Neural cell (in vitro differentiated cells): ENCODE results near the gene BLOC1S1. TPM values are rescaled to one million over a fixed set of nuclear protein-coding genes. Genes with fewer than 3 reads are reported as not detected.
A peak's percentile ranks its signal among the peaks of the same experiment; 100 is the strongest.

Source experiments
- H2AFZ ChIP-seq: fragments of 200-600, 300-800 bp; sonication (generic), shearing (Covaris generic); 2 replicates; pipeline ENCODE4 v1.6.0; 2014; ENCODE audit warnings: low read depth, mild to moderate bottlenecking, antibody characterized with exemption, low read length, moderate library complexity
- H3F3A ChIP-seq: fragments of 200-600 bp; shearing (Covaris generic); 2 replicates; pipeline ENCODE4 v1.6.1; 2016; ENCODE audit warnings: mild to moderate bottlenecking, moderate library complexity, mixed read lengths, antibody characterized with exemption, low read length; ENCODE audit not compliant: insufficient read depth, poor library complexity, severe bottlenecking
- H3K27ac ChIP-seq: fragments of 200-600, 300-800 bp; sonication (generic), shearing (Covaris generic); 2 replicates; pipeline ENCODE4 v1.5.1; 2014; ENCODE audit warnings: mild to moderate bottlenecking, low read length, moderate library complexity
- H3K27me3 ChIP-seq: fragments of 300-800, 200-600 bp; sonication (generic), shearing (Covaris generic); 2 replicates; pipeline ENCODE4 v1.6.0; 2014; ENCODE audit warnings: mild to moderate bottlenecking, low read depth, low read length, moderate library complexity; ENCODE audit not compliant: insufficient read depth
- H3K36me3 ChIP-seq: fragments of 300-800, 200-600 bp; sonication (generic), shearing (Covaris generic); 2 replicates; pipeline ENCODE4 v1.5.1; 2014; ENCODE audit warnings: mild to moderate bottlenecking, antibody characterized with exemption, low read length, moderate library complexity; ENCODE audit not compliant: insufficient read depth
- H3K4me2 ChIP-seq: fragments of 300-800, 200-600 bp; sonication (generic), shearing (Covaris generic); 2 replicates; pipeline ENCODE4 v1.6.0; 2014; ENCODE audit warnings: mild to moderate bottlenecking, low read length
- H3K4me3 ChIP-seq: fragments of 300-800, 200-600 bp; sonication (generic), shearing (Covaris generic); 2 replicates; pipeline ENCODE4 v1.5.1; 2014; ENCODE audit warnings: mild to moderate bottlenecking, low read length, moderate library complexity
- H3K79me2 ChIP-seq: fragments of 200-600 bp; shearing (Covaris generic); replicated peaks from 2 replicates; pipeline ENCODE4 v1.6.0; 2014; ENCODE audit warnings: mild to moderate bottlenecking, low read length, moderate library complexity; ENCODE audit not compliant: insufficient read depth
- H3K9ac ChIP-seq: fragments of 300-800, 200-600 bp; sonication (generic), shearing (Covaris generic); 2 replicates; pipeline ENCODE4 v1.6.1; 2016; ENCODE audit warnings: mild to moderate bottlenecking, low read length, mixed read lengths
- H3K9me2 ChIP-seq: fragments of 200-600 bp; shearing (Covaris generic); 2 replicates; pipeline ENCODE4 v1.6.1; 2016; ENCODE audit warnings: mild to moderate bottlenecking, low read length, mixed read lengths; ENCODE audit not compliant: insufficient read depth
- H3K9me3 ChIP-seq: fragments of 200-600, 300-800 bp; sonication (generic), shearing (Covaris generic); 2 replicates; pipeline ENCODE4 v1.6.1; 2016; ENCODE audit warnings: mild to moderate bottlenecking, mixed run types, low read length, moderate library complexity, mixed read lengths
- H4K20me1 ChIP-seq: fragments of 200-600 bp; shearing (Covaris generic); 2 replicates; pipeline ENCODE4 v1.6.1; 2016; ENCODE audit warnings: mild to moderate bottlenecking, mixed run types; ENCODE audit not compliant: insufficient read depth
- EP300 ChIP-seq: fragments of 450-650 bp; conservative IDR thresholded peaks from 2 replicates; pipeline ENCODE4 v1.6.1; 2014; ENCODE audit warnings: antibody characterized with exemption, mild to moderate bottlenecking, moderate library complexity; ENCODE audit not compliant: poor library complexity, severe bottlenecking
- EZH2 ChIP-seq: fragments of 200-600, 300-800 bp; shearing (Covaris generic), sonication (generic); IDR thresholded peaks from 2 replicates; pipeline ENCODE4 v1.6.1; 2014; ENCODE audit warnings: antibody characterized with exemption, low read length, borderline replicate concordance, mild to moderate bottlenecking; ENCODE audit not compliant: insufficient read depth, poor library complexity, severe bottlenecking
- MXI1 ChIP-seq: fragments of 450-650 bp; conservative IDR thresholded peaks from 2 replicates; pipeline ENCODE4 v1.6.1; 2014; ENCODE audit warnings: antibody characterized with exemption, mild to moderate bottlenecking; ENCODE audit not compliant: poor library complexity, severe bottlenecking
- POLR2AphosphoS5 ChIP-seq: IDR thresholded peaks from 2 replicates; pipeline ENCODE4 v1.6.1; 2012
- RAD21 ChIP-seq: fragments of 450-650 bp; conservative IDR thresholded peaks from 2 replicates; pipeline ENCODE4 v1.6.1; 2014; ENCODE audit warnings: antibody characterized with exemption, mild to moderate bottlenecking, moderate library complexity
- SMC3 ChIP-seq: fragments of 450-650 bp; conservative IDR thresholded peaks from 2 replicates; pipeline ENCODE4 v1.6.1; 2014; ENCODE audit warnings: antibody characterized with exemption, mild to moderate bottlenecking, moderate library complexity; ENCODE audit not compliant: poor library complexity
- TAF1 ChIP-seq: IDR thresholded peaks from 2 replicates; pipeline ENCODE4 v1.6.1; 2012; ENCODE audit warnings: low read depth
- polyA plus RNA-seq: library from polyadenylated mRNA; depleted of rRNA; stranded (reverse); fragments of >200 nt; gene quantifications from 2 replicates; pipeline ENCODE4 v1.2.3, GENCODE V29; 2014
- TF ChIP-seq, protein P1 (sequence below): IDR thresholded peaks from 2 replicates; pipeline ENCODE4 v1.6.1; 2012; ENCODE audit warnings: borderline replicate concordance
- TF ChIP-seq, protein P2 (sequence below): fragments of 450-650 bp; IDR thresholded peaks from 2 replicates; pipeline ENCODE4 v1.5.1; 2014; ENCODE audit warnings: antibody characterized with exemption, mild to moderate bottlenecking, moderate library complexity; ENCODE audit not compliant: poor library complexity, severe bottlenecking

The BLOC1S1 gene
- polyA plus RNA-seq, 1 donor from 2014 or later, result 217 TPM

DNA sequence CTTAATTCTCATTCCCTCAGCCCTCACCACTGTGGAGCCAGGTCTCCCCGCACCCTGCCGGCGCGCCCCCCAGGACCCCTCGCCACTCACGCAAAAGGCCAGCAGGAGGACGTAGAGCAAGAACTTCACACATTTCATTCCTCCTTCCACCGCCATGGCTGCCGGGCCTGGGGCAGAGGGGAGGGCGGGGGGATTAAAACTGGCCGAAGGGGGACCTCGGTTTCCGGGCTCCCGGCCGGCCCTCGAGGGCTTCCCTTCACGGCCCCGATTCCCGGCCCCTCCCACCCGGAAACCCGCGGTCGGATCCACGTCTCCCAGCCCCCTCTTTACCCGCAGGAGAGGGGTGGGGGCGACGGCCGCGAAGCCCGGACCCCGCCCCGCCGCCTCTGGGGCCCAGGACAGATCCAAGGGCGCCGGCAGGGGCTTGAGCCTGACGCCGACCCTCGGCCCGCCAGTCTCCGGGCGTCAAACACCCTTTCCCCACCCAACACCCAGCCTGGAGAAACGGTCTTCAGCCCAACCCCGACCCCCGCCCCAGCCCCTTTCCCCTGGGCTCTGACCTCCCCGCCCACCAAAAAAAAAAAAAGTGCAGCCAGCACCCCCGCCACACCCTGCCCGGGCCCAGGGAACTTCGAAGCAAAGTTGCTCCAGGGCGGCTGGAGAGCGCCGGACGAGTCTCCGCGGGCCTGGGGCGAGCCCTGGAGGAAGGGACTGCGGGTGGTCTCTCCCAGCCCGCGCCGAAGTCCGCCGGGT lies 12.5 kb downstream of the BLOC1S1 start:
- no peak overlapping the region for H2AFZ ChIP-seq
- peak overlapping the region; percentile 97 for H3K9ac ChIP-seq
- H3K27ac ChIP-seq, result peak overlapping the region; percentile 100
- no peaks in the 10 kb centered on the region for H4K20me1 ChIP-seq
- H3F3A ChIP-seq, result no peaks in the 10 kb centered on the region
- peaks cover 24% of the 10 kb centered on the region for H3K79me2 ChIP-seq
- no peaks in the 10 kb centered on the region for H3K9me3 ChIP-seq
- H3K9me2 ChIP-seq, result no peaks in the 10 kb centered on the region
- H3K27me3 ChIP-seq, result no peaks in the 10 kb centered on the region
- TF ChIP-seq, protein P1, sequence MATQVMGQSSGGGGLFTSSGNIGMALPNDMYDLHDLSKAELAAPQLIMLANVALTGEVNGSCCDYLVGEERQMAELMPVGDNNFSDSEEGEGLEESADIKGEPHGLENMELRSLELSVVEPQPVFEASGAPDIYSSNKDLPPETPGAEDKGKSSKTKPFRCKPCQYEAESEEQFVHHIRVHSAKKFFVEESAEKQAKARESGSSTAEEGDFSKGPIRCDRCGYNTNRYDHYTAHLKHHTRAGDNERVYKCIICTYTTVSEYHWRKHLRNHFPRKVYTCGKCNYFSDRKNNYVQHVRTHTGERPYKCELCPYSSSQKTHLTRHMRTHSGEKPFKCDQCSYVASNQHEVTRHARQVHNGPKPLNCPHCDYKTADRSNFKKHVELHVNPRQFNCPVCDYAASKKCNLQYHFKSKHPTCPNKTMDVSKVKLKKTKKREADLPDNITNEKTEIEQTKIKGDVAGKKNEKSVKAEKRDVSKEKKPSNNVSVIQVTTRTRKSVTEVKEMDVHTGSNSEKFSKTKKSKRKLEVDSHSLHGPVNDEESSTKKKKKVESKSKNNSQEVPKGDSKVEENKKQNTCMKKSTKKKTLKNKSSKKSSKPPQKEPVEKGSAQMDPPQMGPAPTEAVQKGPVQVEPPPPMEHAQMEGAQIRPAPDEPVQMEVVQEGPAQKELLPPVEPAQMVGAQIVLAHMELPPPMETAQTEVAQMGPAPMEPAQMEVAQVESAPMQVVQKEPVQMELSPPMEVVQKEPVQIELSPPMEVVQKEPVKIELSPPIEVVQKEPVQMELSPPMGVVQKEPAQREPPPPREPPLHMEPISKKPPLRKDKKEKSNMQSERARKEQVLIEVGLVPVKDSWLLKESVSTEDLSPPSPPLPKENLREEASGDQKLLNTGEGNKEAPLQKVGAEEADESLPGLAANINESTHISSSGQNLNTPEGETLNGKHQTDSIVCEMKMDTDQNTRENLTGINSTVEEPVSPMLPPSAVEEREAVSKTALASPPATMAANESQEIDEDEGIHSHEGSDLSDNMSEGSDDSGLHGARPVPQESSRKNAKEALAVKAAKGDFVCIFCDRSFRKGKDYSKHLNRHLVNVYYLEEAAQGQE, result no peak
- TF ChIP-seq EZH2, result no peak
- TF ChIP-seq, protein P2, sequence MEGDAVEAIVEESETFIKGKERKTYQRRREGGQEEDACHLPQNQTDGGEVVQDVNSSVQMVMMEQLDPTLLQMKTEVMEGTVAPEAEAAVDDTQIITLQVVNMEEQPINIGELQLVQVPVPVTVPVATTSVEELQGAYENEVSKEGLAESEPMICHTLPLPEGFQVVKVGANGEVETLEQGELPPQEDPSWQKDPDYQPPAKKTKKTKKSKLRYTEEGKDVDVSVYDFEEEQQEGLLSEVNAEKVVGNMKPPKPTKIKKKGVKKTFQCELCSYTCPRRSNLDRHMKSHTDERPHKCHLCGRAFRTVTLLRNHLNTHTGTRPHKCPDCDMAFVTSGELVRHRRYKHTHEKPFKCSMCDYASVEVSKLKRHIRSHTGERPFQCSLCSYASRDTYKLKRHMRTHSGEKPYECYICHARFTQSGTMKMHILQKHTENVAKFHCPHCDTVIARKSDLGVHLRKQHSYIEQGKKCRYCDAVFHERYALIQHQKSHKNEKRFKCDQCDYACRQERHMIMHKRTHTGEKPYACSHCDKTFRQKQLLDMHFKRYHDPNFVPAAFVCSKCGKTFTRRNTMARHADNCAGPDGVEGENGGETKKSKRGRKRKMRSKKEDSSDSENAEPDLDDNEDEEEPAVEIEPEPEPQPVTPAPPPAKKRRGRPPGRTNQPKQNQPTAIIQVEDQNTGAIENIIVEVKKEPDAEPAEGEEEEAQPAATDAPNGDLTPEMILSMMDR, result no peak
- no peak for TF ChIP-seq RAD21
- no peak for TF ChIP-seq MXI1
- peak; percentile 29 for TF ChIP-seq POLR2AphosphoS5
- TF ChIP-seq EP300, result no peak
- TF ChIP-seq SMC3, result no peak
- TF ChIP-seq TAF1, result peak; percentile 16
- H3K4me2 ChIP-seq, result peak overlapping the region; percentile 90
- H3K36me3 ChIP-seq, result peaks cover 3% of the 10 kb centered on the region
- peak overlapping the region; percentile 91 for H3K4me3 ChIP-seq

DNA sequence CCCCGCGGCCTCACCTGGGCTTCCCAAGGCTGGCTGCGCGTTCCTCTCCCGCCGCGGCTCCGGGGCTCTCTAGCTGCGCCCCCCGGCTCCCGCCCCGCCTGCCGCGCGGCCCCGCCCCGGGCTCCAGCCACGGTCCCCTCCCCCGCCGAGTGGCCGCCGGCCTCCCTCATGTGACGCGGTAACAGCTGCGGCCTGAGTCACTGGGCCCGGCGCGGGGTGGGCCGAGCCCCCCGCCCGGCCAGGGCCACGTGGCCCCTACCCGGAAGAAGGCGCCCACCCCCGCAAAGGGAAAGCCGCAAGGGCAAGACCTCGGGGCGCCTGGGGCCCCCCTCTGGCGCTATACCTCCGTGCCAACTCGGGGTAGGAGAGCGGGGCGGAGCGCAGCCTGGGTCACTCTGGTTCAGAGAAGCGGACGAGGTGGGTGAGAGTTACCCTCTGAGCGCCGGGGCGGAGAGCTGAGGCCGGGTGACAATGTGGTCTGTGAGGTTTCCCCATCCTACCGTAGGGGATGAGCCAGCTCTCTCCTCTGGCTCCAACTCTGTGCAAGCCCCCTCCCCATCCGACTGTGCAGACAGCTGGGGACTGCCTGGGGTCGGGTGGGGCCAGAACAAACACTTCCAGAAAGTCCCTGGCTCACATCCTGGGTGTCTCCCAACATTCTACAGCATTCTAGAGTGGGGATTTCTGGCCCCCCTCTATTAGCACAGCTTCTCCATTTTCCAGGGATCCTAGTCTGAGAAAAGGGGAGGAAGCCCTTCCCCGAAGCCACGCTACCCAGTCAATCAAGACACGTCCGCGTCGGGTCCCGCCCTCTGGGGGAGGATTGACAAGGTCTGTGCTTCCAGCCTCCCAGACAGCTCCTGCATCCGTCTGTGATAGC lies 13.3 kb downstream of the BLOC1S1 start, which contains the start of gene CD63:
CD63 (minus strand) TSS at position 71 of the 880 bp plus-strand sequence. CDS start 668 bp downstream, outside the sequence.
- no peak for TF ChIP-seq SMC3
- TF ChIP-seq RAD21, result no peak
- TF ChIP-seq, protein P2, result no peak
- TF ChIP-seq EZH2, result no peak
- peak; percentile 58 for TF ChIP-seq MXI1
- peak; percentile 80 for TF ChIP-seq TAF1
- peak; percentile 69 for TF ChIP-seq EP300
- TF ChIP-seq, protein P1, result no peak
- no peak for TF ChIP-seq POLR2AphosphoS5
- H3K79me2 ChIP-seq, result peaks cover 24% of the 10 kb centered on the region

More for the DNA sequence above, 13.3 kb downstream of the BLOC1S1 start, which contains the start of gene CD63:
- Histone ChIP-seq H3K27me3 (no peaks in the 10 kb centered on the region), H3F3A (no peaks in the 10 kb centered on the region), H3K9me2 (no peaks in the 10 kb centered on the region), H3K36me3 (peaks cover 3% of the 10 kb centered on the region), H3K9me3 (no peaks in the 10 kb centered on the region), H4K20me1 (no peaks in the 10 kb centered on the region), H3K4me2 (peak within 1 kb of the TSS; percentile 90), H3K27ac (peak within 1 kb of the TSS; percentile 100), H2AFZ (peak within 1 kb of the TSS; percentile 79), H3K9ac (peak within 1 kb of the TSS; percentile 97), H3K4me3 (peak within 1 kb of the TSS; percentile 91)
